T-helper 17 cell (primary cell): ENCODE measurements around the gene ACOXL. TPM values are rescaled to one million over a fixed set of nuclear protein-coding genes. Genes with fewer than 3 reads are reported as not detected.

ENCODE experiments used
- ATAC-seq: fragments of 150-1000 bp; cut with Tn5 transposase; 2 replicates; pipeline ENCODE4 v1.10.0; 2021; ENCODE audit warnings: mild to moderate bottlenecking, moderate library complexity
- DNase-seq, 3 donors: peaks; one replicate each; pipeline versions ENCODE4 v3.0.0 to v3.0.0-alpha.2; 2020 to 2021
- H3K9me3 ChIP-seq: one replicate; pipeline ENCODE4 v1.7.0; 2013; ENCODE audit warnings: low read length, mild to moderate bottlenecking; ENCODE audit not compliant: control insufficient read depth, poor library complexity, severe bottlenecking
- H3K27ac Mint-ChIP-seq: one replicate; pipeline ENCODE4 v1.8.0; 2022; ENCODE audit warnings: mild to moderate bottlenecking, moderate library complexity, mixed read lengths
- H3K27me3 Mint-ChIP-seq: one replicate; pipeline ENCODE4 v1.8.0; 2022; ENCODE audit warnings: mixed read lengths
- H3K36me3 Mint-ChIP-seq: one replicate; pipeline ENCODE4 v1.8.0; 2022; ENCODE audit warnings: low read depth, mixed read lengths
- H3K4me1 Mint-ChIP-seq: one replicate; pipeline ENCODE4 v1.8.0; 2022; ENCODE audit warnings: mild to moderate bottlenecking, mixed read lengths
- H3K4me3 Mint-ChIP-seq: one replicate; pipeline ENCODE4 v1.8.0; 2022; ENCODE audit warnings: mild to moderate bottlenecking, moderate library complexity, mixed read lengths
- total RNA-seq, 4 donors: library from RNA in 2 of 4; stranded (reverse) in 2 of 4; gene quantifications; one replicate each; pipeline ENCODE4 v1.2.3 and lab custom pipeline; 2022 to 2026

ACOXL gene
- total RNA-seq, 2 donors from 2014 or later = not detected

GRCh38 chr2:110729106-110729505 is 3.3 kb upstream of the ACOXL start:
- no peak overlapping the region for H3K27ac Mint-ChIP-seq
- no peak for ATAC-seq
- no peak overlapping the region for H3K4me3 Mint-ChIP-seq
- H3K4me1 Mint-ChIP-seq = peaks cover 11% of the 10 kb centered on the region
- no peaks in the 10 kb centered on the region for H3K9me3 ChIP-seq
- no peak for DNase-seq
- peaks cover 47% of the 10 kb centered on the region for H3K27me3 Mint-ChIP-seq
- peaks cover 2% of the 10 kb centered on the region for H3K36me3 Mint-ChIP-seq

GRCh38 chr2:110731064-110731463 is 1.3 kb upstream of the ACOXL start:
- DNase-seq (no peak), ATAC-seq (no peak)
- Mint-ChIP-seq H3K27me3 (peaks cover 64% of the 10 kb centered on the region), H3K27ac (no peak overlapping the region), H3K36me3 (peaks cover 2% of the 10 kb centered on the region), H3K4me1 (peaks cover 11% of the 10 kb centered on the region), H3K4me3 (peak overlapping the region; percentile 83)
- H3K9me3 ChIP-seq = no peaks in the 10 kb centered on the region

- Mint-ChIP-seq H3K4me1 (peaks cover 11% of the 10 kb centered on the region), H3K4me3 (no peak overlapping the region), H3K27me3 (peaks cover 88% of the 10 kb centered on the region), H3K36me3 (peaks cover 6% of the 10 kb centered on the region), H3K27ac (no peak overlapping the region)
- no peaks in the 10 kb centered on the region for H3K9me3 ChIP-seq
- no peak for DNase-seq
- ATAC-seq = no peak
These were observed 3.0 kb downstream of the ACOXL start for GRCh38 chr2:110735366-110735765.

GRCh38 chr2:110737783-110738182 is 5.4 kb downstream of the ACOXL start:
- H3K27ac Mint-ChIP-seq = no peak overlapping the region
- no peak overlapping the region for H3K4me3 Mint-ChIP-seq
- ATAC-seq (no peak), DNase-seq (no peak)
- peaks cover 93% of the 10 kb centered on the region for H3K27me3 Mint-ChIP-seq
- H3K9me3 ChIP-seq = no peaks in the 10 kb centered on the region
- H3K4me1 Mint-ChIP-seq = peaks cover 7% of the 10 kb centered on the region
- H3K36me3 Mint-ChIP-seq = peaks cover 4% of the 10 kb centered on the region

GRCh38 chr2:110740747-110741349 is 8.5 kb downstream of the ACOXL start:
- Mint-ChIP-seq H3K27ac (no peak overlapping the region), H3K4me3 (no peak overlapping the region), H3K36me3 (peaks cover 7% of the 10 kb centered on the region), H3K27me3 (peaks cover 87% of the 10 kb centered on the region), H3K4me1 (no peaks in the 10 kb centered on the region)
- H3K9me3 ChIP-seq = no peaks in the 10 kb centered on the region
- DNase-seq (no peak), ATAC-seq (no peak)

- Mint-ChIP-seq H3K36me3 (peaks cover 7% of the 10 kb centered on the region), H3K27me3 (peaks cover 87% of the 10 kb centered on the region), H3K4me1 (no peaks in the 10 kb centered on the region), H3K27ac (no peak overlapping the region), H3K4me3 (no peak overlapping the region)
- ATAC-seq (no peak), DNase-seq (no peak)
- H3K9me3 ChIP-seq = no peaks in the 10 kb centered on the region
These were observed 9.2 kb downstream of the ACOXL start for GRCh38 chr2:110741491-110741980.

- ATAC-seq (no peak), DNase-seq (no peak)
- Mint-ChIP-seq H3K4me1 (no peaks in the 10 kb centered on the region), H3K27ac (no peak overlapping the region), H3K27me3 (peaks cover 78% of the 10 kb centered on the region), H3K36me3 (peaks cover 7% of the 10 kb centered on the region), H3K4me3 (no peak overlapping the region)
- no peaks in the 10 kb centered on the region for H3K9me3 ChIP-seq
These were observed 10.0 kb downstream of the ACOXL start for GRCh38 chr2:110742412-110742811.

GRCh38 chr2:110743600-110743999 is 11.2 kb downstream of the ACOXL start:
- ATAC-seq = no peak
- Mint-ChIP-seq H3K4me3 (peak overlapping the region; percentile 70), H3K36me3 (peaks cover 4% of the 10 kb centered on the region), H3K27ac (no peak overlapping the region), H3K4me1 (peaks cover 12% of the 10 kb centered on the region), H3K27me3 (peaks cover 78% of the 10 kb centered on the region)
- no peak for DNase-seq
- H3K9me3 ChIP-seq = no peaks in the 10 kb centered on the region

- DNase-seq (no peak), ATAC-seq (no peak)
- Mint-ChIP-seq H3K27me3 (peaks cover 70% of the 10 kb centered on the region), H3K27ac (no peak overlapping the region), H3K36me3 (peaks cover 3% of the 10 kb centered on the region), H3K4me3 (no peak overlapping the region), H3K4me1 (peaks cover 14% of the 10 kb centered on the region)
- no peaks in the 10 kb centered on the region for H3K9me3 ChIP-seq
These were observed 12.1 kb downstream of the ACOXL start for GRCh38 chr2:110744429-110744828.

GRCh38 chr2:110745048-110745447 is 12.7 kb downstream of the ACOXL start:
- Mint-ChIP-seq H3K27ac (no peak overlapping the region), H3K36me3 (peaks cover 3% of the 10 kb centered on the region), H3K27me3 (peaks cover 64% of the 10 kb centered on the region), H3K4me3 (no peak overlapping the region), H3K4me1 (peaks cover 17% of the 10 kb centered on the region)
- ATAC-seq (no peak), DNase-seq (no peak)
- no peaks in the 10 kb centered on the region for H3K9me3 ChIP-seq

- Mint-ChIP-seq H3K4me1 (peaks cover 17% of the 10 kb centered on the region), H3K36me3 (peaks cover 3% of the 10 kb centered on the region), H3K27ac (peak overlapping the region; percentile 86), H3K27me3 (peaks cover 46% of the 10 kb centered on the region), H3K4me3 (no peak overlapping the region)
- DNase-seq (no peak), ATAC-seq (no peak)
- H3K9me3 ChIP-seq = no peaks in the 10 kb centered on the region
These were observed 14.5 kb downstream of the ACOXL start for GRCh38 chr2:110746586-110747521.

- DNase-seq (no peak), ATAC-seq (peak; percentile 9)
- H3K27me3 Mint-ChIP-seq = peaks cover 40% of the 10 kb centered on the region
- H3K36me3 Mint-ChIP-seq = peaks cover 3% of the 10 kb centered on the region
- H3K27ac Mint-ChIP-seq = peak overlapping the region; percentile 86
- H3K9me3 ChIP-seq = no peaks in the 10 kb centered on the region
- H3K4me3 Mint-ChIP-seq = peak overlapping the region; percentile 84
- peaks cover 17% of the 10 kb centered on the region for H3K4me1 Mint-ChIP-seq
These were observed 15.4 kb downstream of the ACOXL start for GRCh38 chr2:110747522-110748488.

- peak overlapping the region; percentile 84 for H3K4me3 Mint-ChIP-seq
- DNase-seq = peak in 2 of 3 donors; percentile 17 to 22
- peak; percentile 94 for ATAC-seq
- H3K36me3 Mint-ChIP-seq = peaks cover 3% of the 10 kb centered on the region
- H3K4me1 Mint-ChIP-seq = peaks cover 17% of the 10 kb centered on the region
- peak overlapping the region; percentile 86 for H3K27ac Mint-ChIP-seq
- H3K27me3 Mint-ChIP-seq = peaks cover 39% of the 10 kb centered on the region
- no peaks in the 10 kb centered on the region for H3K9me3 ChIP-seq
These were observed 16.1 kb downstream of the ACOXL start for GRCh38 chr2:110748489-110748867.
